ENCODE measurements around the gene LPIN1. TPM values are rescaled to one million over a fixed set of nuclear protein-coding genes. Genes with fewer than 3 reads are reported as not detected.
"Not testable (repeated sequence)": the region's sequence is repeated elsewhere in the genome, so short reads cannot be mapped to it uniquely, and the experiment has no call there.

LPIN1 gene
- total RNA-seq, 2 donors from 2014 or later: 24.4 to 34.9 TPM

DNA sequence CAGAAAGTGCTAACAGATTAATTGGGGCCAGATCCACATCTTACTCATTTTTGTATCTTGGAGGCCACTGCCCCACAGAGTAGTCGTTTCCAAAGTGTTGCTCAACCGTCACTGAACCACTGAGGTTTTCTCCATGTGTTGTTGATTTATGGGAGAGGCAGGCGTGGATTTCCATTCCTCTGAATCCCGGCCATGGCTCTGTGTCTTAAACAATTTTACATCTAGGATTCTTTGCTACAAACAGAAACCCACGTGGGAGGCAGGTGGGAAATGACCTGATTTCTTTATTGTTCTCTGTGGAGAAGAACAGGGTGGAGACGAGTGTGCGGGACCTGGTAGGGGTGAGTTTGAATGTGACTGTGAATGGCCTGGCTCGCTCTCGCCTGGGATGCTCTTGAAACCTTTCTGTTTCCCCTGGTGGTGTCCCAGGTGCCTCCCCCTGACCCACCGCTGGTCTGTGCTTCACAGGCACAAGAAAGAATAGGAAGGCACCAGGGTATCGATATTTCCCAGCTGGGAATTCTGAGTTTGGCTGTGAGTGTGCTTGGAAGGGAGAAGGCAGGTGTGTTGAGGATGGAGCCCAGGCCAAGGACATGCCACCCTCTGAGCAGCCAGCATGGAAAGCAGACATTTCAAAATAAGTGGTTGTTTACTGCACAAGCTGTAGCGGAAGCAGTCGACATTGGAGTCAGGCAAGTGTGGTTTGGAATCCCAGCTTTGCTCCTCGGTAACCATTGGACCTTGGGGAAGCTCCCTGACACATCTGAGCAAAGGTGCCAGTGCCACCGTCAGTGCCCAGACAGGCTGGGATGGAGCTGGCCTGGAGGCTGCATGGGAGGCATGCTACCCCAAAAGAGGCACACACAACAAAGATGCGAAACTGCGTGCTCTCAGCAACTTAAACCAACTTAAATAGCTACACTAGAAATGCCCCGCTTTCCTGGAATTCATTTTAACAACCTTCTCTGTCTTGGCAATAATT, 50.0 kb downstream of the LPIN1 start:
- DNase-seq (no peak), ATAC-seq (no peak)
- intact Hi-C loops (cut with DNase I, micrococcal nuclease): no loop called here

GRCh38 chr2:11797846-11798245, 51.4 kb downstream of the LPIN1 start:
- ATAC-seq: no peak
- DNase-seq: no peak
- intact Hi-C loops (cut with DNase I, micrococcal nuclease): no loop called here

DNA sequence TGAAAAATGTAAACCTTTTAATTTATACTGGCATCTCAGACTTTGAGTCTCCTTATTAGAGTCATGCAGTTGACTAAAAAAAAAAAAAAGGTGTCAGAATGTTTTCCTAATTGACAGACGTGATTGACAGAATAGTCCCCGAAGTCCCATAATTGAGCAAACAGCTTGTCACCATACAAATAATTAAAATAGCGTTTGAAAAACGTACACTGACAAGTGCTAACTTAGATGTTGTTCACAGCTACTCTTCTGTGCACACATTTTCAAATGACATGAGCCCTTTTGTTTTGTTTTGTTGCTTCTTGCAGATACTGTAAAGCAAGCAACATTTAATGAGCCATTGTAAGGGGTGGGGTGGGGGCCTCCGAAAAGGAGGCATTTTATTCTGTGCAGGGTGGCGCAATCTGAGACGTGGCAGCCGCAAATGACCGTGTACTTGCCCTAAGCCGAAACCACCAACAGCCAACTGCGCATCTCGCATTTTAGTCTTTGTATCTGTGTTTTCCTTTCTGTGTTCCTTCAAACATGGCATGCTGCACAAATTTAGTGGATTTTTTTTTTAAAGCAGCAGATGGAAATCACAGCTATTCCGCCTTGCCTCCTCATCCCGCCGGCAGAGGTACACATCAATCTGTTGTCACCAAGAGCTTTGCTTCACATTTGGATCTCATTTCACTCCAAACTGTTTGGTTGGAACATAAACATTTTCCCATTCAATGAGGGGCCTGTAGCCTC, 52.4 kb downstream of the LPIN1 start:
- intact Hi-C loops (cut with DNase I, micrococcal nuclease): no loop called here
- ATAC-seq: no peak
- no peak for DNase-seq

DNA sequence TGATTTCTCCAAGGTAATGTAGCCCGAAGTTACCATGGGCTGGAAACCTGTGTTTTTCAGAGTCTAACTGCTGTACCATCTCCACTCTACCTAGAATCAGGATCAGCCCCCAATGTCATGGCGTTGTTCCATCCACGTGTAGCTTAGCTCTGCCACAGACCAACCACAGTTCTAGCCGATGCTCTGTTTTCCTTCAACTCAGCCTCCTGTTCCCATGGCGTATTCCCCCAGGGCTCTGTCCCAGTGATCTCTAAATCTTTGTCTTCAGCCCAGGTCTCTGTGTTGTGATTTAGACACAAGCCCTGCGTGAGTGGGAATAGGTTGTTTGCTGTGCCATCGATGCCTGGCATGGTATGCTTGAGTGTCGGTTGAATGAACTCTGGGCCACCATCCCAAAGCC, 53.4 kb downstream of the LPIN1 start:
- DNase-seq (no peak), ATAC-seq (no peak)
- intact Hi-C loops (cut with DNase I, micrococcal nuclease): no loop called here

DNA sequence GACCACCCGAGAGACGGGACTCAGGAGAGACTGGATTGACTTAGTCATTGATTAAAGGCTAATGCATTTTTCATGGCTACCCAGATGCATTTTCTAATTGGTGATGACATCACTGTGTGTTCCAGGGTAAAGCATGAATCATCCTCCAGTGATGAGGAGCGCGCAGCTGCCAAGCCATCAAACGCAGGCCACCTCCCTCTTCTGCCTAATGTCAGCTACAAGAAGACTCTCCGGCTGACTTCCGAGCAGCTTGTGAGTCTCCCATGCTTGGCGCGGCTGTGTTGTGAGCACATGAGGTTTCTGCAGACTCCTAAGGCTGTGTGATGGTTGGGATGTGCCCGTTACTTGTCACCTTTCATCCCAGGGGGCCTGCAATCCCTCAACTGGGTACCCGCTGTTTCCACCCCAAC, 56.4 kb downstream of the LPIN1 start:
- DNase-seq: no peak
- intact Hi-C loops (cut with DNase I, micrococcal nuclease): no loop called here
- ATAC-seq: no peak

DNA sequence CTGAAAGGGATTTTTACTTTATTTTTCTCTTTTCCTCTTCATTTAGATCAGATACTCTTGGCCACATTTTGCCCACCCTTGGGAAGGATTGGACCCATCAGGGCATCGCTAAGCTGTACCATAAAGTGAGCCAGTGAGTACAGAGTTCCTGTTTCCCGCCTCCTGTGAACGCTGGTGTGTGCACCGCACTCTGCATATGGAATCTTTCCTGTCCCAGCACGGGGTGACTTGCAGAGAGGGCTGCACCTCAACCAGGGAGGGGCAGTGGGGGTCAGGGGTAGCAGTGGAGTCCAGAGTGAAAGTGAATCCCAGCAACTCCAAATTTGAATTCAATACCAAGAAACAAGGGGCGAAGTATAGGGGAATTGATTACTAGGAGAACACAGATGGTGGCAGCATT, 58.6 kb downstream of the LPIN1 start:
- intact Hi-C loops (cut with DNase I, micrococcal nuclease): no loop called here
- no peak for ATAC-seq
- no peak for DNase-seq

DNA sequence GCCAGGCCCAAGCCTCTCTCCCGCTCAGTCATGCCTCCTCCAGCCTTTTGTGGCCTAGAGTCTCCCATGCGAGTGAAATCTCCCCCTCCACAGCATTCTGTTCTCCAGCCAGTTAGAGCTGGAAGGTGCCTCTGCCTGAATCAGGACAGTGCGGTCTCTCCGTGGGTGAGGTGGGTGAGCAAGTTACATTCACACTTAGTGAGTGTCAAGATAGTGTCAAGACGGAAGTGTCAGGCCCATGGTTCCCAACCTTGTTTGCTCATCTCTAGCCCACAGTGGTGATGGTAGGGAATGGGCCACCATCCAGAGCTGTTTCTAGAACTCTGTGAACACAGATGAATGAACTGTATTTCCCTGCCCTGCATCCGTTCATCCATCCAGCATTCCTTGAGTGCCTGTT, 59.5 kb downstream of the LPIN1 start:
- ATAC-seq (no peak), DNase-seq (no peak)
- intact Hi-C loops (cut with DNase I, micrococcal nuclease): no loop called here

DNA sequence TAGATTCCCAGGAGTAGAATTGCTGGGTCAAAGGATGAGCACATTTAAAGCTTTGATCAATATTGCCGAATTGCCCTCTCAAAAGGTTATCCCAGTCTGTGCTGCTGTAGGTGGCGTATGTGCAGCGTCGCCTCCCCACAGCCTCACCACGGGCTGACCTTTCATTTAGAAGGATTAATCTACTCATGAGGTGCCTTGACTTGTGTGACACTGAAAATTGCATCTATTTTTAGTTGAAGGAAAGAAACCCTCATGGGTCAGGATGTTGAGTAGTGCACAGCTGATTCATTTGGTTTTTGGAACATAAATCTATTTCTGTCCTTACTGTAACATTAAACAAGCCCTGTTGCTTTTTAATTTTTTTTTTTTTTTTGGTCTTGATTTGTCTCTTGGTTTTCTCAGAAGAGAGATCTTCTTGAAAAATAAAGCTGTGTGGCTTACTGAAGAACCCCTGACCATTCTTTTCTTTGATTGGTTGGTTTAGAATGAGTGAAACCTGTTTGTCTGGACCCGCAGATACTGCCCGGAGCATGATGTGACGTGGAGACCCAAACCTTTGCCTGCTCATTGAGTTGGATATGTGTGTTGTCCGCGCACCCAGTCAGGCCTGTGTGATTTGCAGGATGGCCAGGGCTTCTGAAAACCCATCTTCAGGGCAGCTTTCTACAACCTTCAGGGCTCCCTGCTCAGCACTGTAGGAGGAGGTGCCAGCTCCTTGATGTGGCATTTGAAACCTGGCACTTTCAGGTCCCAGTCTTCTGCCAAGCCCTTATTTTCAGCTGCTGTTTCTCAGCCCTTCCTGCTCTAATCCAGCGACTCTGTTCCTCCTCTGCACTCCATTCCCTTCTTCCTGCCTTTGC, 61.0 kb downstream of the LPIN1 start:
- intact Hi-C loops (cut with DNase I, micrococcal nuclease): no loop called here
- ATAC-seq: no peak
- DNase-seq: no peak

- intact Hi-C loops (cut with DNase I, micrococcal nuclease): no loop called here
- ATAC-seq: no peak
- DNase-seq: no peak
Measured at GRCh38 chr2:11808016-11808400, 61.6 kb downstream of the LPIN1 start.

DNA sequence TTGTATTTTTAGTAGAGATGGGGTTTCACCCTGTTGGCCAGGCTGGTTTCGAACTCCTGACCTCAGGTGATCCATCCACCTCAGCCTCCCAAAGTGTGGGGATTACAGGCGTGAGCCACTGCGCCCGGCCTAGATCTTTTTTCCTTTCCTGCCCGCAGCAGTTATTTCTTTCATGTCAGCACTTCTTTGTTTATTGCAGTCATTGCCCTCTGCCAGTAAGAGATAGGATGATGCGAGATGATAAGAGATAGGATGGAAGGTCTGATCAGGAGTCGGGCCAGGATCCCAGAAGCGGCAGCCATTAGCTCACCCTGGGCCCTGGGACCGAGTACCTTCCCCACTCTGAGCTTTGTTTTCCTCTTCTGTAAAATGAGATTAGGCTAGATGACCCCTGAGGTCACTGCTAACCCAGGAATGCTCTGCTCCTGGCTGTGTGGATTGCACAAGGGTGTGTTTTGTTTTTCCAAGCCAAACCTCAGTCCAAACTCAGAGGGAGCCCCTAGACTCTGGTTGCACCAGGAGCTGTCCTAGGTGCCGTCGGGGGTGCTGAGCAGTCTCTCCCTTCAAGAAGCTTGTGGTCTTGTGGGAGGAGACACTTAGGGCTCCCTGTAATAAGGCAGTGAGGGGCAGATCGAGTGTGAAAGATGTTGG, 63.3 kb downstream of the LPIN1 start:
- DNase-seq (no peak), ATAC-seq (no peak)
- intact Hi-C loops (cut with DNase I, micrococcal nuclease): no loop called here

DNA sequence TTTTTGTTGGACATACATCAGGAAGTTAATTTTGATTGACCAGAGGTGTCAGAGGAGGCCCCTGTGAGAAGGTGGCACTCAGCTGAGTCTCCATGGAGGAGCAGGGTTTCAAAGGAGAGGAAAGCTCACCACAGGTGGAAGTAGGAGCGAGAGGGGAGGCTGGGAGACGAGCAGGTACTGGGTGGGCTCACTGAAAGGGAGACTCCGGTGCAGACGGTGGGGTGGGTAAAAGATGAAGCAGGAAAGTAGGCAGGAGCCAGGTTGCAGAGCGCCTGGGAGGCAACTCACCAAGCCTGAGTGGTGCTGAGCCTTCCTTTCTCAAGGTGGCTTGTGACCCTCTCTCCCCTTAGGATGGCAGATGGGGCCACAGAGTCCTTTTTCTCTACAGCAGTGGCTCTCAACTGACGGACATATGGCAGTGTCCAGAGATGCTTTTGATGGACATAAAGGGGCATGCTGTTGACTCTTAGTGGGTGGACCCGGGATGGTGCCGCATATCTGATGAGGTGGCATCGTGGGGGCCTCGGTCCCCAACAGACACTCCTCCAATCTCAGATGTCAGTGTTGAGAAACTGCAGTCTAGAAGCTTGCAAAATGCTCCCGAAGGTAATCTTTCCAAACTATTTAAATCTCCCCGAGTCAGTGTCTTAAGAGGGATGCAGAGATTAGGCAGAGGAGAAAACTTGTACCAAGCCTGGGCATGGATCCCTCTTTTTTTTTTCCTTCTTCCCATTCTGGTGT, 64.0 kb downstream of the LPIN1 start:
- ATAC-seq (no peak), DNase-seq (no peak)
- intact Hi-C loops (cut with DNase I, micrococcal nuclease): no loop called here

- ATAC-seq (no peak), DNase-seq (no peak)
- intact Hi-C loops (cut with DNase I, micrococcal nuclease): no loop called here
Measured at GRCh38 chr2:11811036-11811654, 64.7 kb downstream of the LPIN1 start.

DNA sequence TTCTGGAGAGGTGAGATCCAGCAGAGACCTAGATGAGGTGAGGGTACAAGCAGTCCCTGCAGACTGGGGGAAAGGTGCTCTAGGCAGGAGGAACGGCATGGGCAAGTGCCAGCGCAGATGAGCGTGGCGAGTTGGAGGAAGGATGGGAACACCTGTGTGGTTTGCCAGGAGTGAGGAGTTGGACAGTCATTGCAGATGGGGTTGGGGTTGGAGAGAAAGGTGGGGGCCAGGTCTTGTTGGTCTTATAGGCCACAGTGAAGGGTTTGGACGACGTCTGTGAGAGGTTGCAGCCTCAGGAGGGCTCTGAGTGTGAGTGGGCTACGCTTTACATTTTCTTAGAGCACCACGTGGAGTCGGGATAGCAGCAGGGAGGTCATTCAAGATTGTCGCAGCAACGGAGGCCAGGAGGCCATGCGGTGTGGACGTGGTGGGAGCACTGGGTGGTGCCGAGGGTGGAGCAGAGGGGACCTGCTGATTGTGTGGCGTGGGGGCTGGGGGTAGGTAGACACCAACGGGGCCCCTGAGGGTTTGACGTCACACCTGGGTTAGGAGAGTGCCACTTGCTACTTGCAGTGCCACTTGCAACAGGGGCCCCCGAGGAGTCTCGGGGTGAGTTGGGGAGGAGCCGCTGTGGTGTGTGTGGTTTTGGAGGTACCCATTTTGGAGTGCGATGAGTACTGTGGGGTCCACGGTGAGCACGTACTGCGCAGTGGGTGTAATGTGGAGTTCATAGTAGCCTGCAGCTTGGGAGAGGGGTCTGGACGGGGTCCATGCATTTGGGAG, 66.2 kb downstream of the LPIN1 start:
- ATAC-seq (no peak), DNase-seq (no peak)
- intact Hi-C loops (cut with DNase I, micrococcal nuclease): no loop called here

GRCh38 chr2:11813345-11813744, 66.9 kb downstream of the LPIN1 start:
- intact Hi-C loops (cut with DNase I, micrococcal nuclease); DNase-seq; ATAC-seq: not testable (repeated sequence)

GRCh38 chr2:11813951-11814350, 67.5 kb downstream of the LPIN1 start:
- DNase-seq (no peak), ATAC-seq (no peak)
- intact Hi-C loops (cut with DNase I, micrococcal nuclease): no loop called here

DNA sequence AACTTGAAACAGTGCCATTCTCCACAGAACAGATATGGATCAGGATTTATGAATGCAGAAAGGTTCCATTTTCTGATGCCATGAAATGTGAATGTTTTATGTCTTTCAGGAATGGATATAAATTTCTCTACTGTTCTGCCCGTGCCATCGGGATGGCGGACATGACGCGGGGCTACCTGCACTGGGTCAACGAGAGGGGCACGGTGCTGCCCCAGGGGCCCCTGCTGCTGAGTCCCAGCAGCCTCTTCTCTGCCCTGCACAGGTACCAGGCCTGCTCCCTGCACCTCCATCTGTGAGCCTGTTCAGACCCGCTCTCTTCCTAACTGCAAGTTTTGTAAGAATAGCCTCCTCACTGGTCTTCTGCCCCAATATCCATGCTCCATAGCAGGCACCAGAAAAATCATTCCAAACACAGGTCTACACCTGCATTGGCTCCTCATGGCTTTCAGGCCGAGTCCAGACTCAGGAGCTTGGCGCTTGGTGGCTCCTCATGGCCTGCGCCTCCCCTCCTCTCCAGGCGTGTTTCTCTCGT, 68.6 kb downstream of the LPIN1 start:
- intact Hi-C loops (cut with DNase I, micrococcal nuclease): no loop called here
- no peak for DNase-seq
- no peak for ATAC-seq

GRCh38 chr2:11816935-11817334, 70.5 kb downstream of the LPIN1 start:
- ATAC-seq; DNase-seq; intact Hi-C loops (cut with DNase I, micrococcal nuclease): not testable (repeated sequence)
